GM12878 (cell line): ENCODE results near the gene C1orf74. TPM values are rescaled to one million over a fixed set of nuclear protein-coding genes. Genes with fewer than 3 reads are reported as not detected.

Source experiments
- ATF2 ChIP-seq: IDR thresholded peaks from 2 replicates; pipeline ENCODE4 v1.6.1; 2012; ENCODE audit warnings: low read length, inconsistent platforms
- BCL11A ChIP-seq: IDR thresholded peaks from 2 replicates; pipeline ENCODE4 v1.6.1; 2011; ENCODE audit warnings: low read depth, low read length
- BHLHE40 ChIP-seq, 2 experiments: fragments of 450-650 bp in 1 of 2; IDR thresholded peaks; 2 replicates each; pipeline ENCODE4 v1.6.1; 2011 to 2017; ENCODE audit warnings: low read depth in 2 of 2, borderline replicate concordance in 1 of 2, improper control_type of control experiment in 1 of 2, low read length in 1 of 2, mild to moderate bottlenecking in 1 of 2
- CBFB ChIP-seq: IDR thresholded peaks from 2 replicates; pipeline ENCODE4 v1.6.1; 2016; ENCODE audit warnings: antibody characterized with exemption, low read depth
- CREB1 ChIP-seq: IDR thresholded peaks from 2 replicates; pipeline ENCODE4 v1.6.1; 2012; ENCODE audit warnings: low read depth, mild to moderate bottlenecking, inconsistent platforms
- CREM ChIP-seq: IDR thresholded peaks from 2 replicates; pipeline ENCODE4 v1.6.1; 2014; ENCODE audit warnings: antibody characterized with exemption, low read depth
- FOXK2 ChIP-seq: fragments of 450-650 bp; IDR thresholded peaks from 2 replicates; pipeline ENCODE4 v1.6.1; 2017; ENCODE audit warnings: mild to moderate bottlenecking, moderate library complexity
- KLF5 ChIP-seq: fragments of 450-650 bp; IDR thresholded peaks from 2 replicates; pipeline ENCODE4 v1.6.1; 2014; ENCODE audit warnings: mild to moderate bottlenecking; ENCODE audit not compliant: partially characterized antibody
- MAX ChIP-seq: IDR thresholded peaks from 2 replicates; pipeline ENCODE4 v1.6.1; 2012; ENCODE audit warnings: low read depth, low read length, improper control_type of control experiment
- MEF2B ChIP-seq: fragments of 450-650 bp; IDR thresholded peaks from 2 replicates; pipeline ENCODE4 v1.6.1; 2018; ENCODE audit warnings: mild to moderate bottlenecking, moderate library complexity; ENCODE audit not compliant: partially characterized antibody, poor library complexity, severe bottlenecking
- MTA3 ChIP-seq: IDR thresholded peaks from 2 replicates; pipeline ENCODE4 v1.6.1; 2012; ENCODE audit warnings: low read length, inconsistent platforms, borderline replicate concordance
- NBN ChIP-seq: fragments of 450-650 bp; IDR thresholded peaks from 2 replicates; pipeline ENCODE4 v1.6.1; 2016
- NR2F1 ChIP-seq: fragments of 450-650 bp; conservative IDR thresholded peaks from 2 replicates; pipeline ENCODE4 v1.6.1; 2017; ENCODE audit warnings: mild to moderate bottlenecking
- SMARCA5 ChIP-seq: fragments of 450-650 bp; IDR thresholded peaks from 2 replicates; pipeline ENCODE4 v1.6.1; 2017; ENCODE audit warnings: mild to moderate bottlenecking
- SREBF1 ChIP-seq: IDR thresholded peaks from 2 replicates; pipeline ENCODE4 v1.6.1; 2012; ENCODE audit warnings: mild to moderate bottlenecking, low read length
- STAT3 ChIP-seq: IDR thresholded peaks from 2 replicates; pipeline ENCODE4 v1.6.1; 2011; ENCODE audit warnings: low read depth, low read length, improper control_type of control experiment
- TCF12 ChIP-seq: IDR thresholded peaks from 2 replicates; pipeline ENCODE4 v1.6.1; 2011; ENCODE audit warnings: low read depth, mild to moderate bottlenecking, low read length
- ZBED1 ChIP-seq: IDR thresholded peaks from 2 replicates; pipeline ENCODE4 v1.6.1; 2016; ENCODE audit warnings: borderline replicate concordance
- ZBTB4 ChIP-seq: fragments of 450-650 bp; formaldehyde crosslinking; IDR thresholded peaks from 2 replicates; pipeline ENCODE4 v1.4.0; 2022; ENCODE audit warnings: mild to moderate bottlenecking, moderate library complexity
- polyA plus RNA-seq, 11 experiments: library from polyadenylated mRNA; depleted of rRNA in 4 of 11; unstranded in 6 of 11; stranded (reverse) in 5 of 11; fragments of >200 nt; fragmentation: Nextera tagmentation in 4 of 11; fragmentation: Illumina TruSeq in 1 of 11; extraction: Ambion mirVana in 4 of 11; extraction: Trizol in 1 of 11; gene quantifications; 1 replicate in 1 of 11; 2 replicates in 10 of 11; pipeline versions ENCODE4 v1.2.1 to v1.2.3, GENCODE V29; 2011 to 2016; ENCODE audit warnings: inconsistent platforms in 2 of 11, missing spikeins in 2 of 11, low read depth in 1 of 11
- total RNA-seq, 4 experiments: library from RNA; depleted of rRNA in 3 of 4; stranded (reverse); fragments of >200 nt in 3 of 4; fragmentation: Illumina TruSeq in 1 of 4; extraction: Trizol in 1 of 4; gene quantifications; 2 replicates each; pipeline versions ENCODE4 v1.2.1 to v1.2.3, GENCODE V29; 2013 to 2021
- TF ChIP-seq, protein P1 (sequence below): fragments of 450-650 bp; formaldehyde crosslinking; IDR thresholded peaks from 2 replicates; pipeline ENCODE4 v1.5.0; 2022; ENCODE audit warnings: mild to moderate bottlenecking, missing genetic modification characterization

Gene C1orf74
- total and polyA plus RNA-seq, 10 of the 15 experiments (the other 5 are each of a cell fraction or from before 2014, with no cell fraction given) = 3.1 to 5.5 (median 3.6) TPM

DNA sequence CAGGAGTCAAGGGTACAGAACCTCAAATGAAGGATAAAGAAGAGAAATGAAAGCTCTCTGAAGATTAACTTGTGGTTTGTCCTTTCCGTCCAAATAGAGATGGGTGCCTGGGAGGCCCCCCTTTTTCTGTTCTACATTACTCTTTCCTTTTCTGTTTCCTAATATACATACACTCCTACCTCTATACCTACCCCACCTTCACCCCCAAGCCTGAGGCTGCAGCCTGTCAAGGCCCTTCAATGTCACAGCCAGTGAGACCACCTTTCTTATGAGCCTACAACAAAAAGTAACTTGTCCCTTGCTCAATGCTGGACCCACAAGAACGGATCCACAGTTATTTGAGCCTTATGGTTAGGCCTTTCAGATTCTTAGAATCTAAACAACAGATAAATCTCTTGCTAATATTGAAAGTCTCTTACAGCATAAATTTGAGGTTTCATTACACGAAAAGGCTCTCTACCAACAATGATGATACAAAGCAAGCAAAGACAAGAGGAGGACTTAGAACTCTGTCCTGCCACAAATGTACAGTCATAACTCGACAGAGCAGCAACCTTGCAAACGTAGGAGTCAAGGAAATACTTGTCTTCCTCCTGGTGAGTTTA is 32.6 kb downstream of the C1orf74 start (continued):
- TF ChIP-seq CREM (peak; percentile 93), TCF12 (0 out of 2 replicates have a peak, but pooled peaks have one; percentile 31), STAT3 (0 out of 2 replicates have a peak, but pooled peaks have one; percentile 32), KLF5 (no peak), MAX (0 out of 2 replicates have a peak, but pooled peaks have one; percentile 31), BCL11A (peak; percentile 81), MEF2B (peak; percentile 59), SMARCA5 (peak; percentile 22), MTA3 (peak; percentile 85; the same call in 1 of the 2 replicates), BHLHE40 (IDR thresholded peaks at IDR 0.05; ENCODE audit: borderline replicate concordance in 1 of 2, low read depth in 2 of 2, low read length in 1 of 2) (peak in 1 of 2 experiments; percentile 40; a peak in 2 of 4 replicates), ATF2 (peak; percentile 95), NR2F1 (peak; percentile 62; the same call in 1 of the 2 replicates), CBFB (peak; percentile 31; the same call in 1 of the 2 replicates), ZBTB4 (CRISPR knock-in tag) (no peak), FOXK2 (no peak), CREB1 (peak; percentile 77), NBN (peak; percentile 83; the same call in 1 of the 2 replicates), ZBED1 (peak; percentile 24; the same call in 1 of the 2 replicates), SREBF1 (no peak; the same call in 1 of the 2 replicates)
- TF ChIP-seq, protein P1, sequence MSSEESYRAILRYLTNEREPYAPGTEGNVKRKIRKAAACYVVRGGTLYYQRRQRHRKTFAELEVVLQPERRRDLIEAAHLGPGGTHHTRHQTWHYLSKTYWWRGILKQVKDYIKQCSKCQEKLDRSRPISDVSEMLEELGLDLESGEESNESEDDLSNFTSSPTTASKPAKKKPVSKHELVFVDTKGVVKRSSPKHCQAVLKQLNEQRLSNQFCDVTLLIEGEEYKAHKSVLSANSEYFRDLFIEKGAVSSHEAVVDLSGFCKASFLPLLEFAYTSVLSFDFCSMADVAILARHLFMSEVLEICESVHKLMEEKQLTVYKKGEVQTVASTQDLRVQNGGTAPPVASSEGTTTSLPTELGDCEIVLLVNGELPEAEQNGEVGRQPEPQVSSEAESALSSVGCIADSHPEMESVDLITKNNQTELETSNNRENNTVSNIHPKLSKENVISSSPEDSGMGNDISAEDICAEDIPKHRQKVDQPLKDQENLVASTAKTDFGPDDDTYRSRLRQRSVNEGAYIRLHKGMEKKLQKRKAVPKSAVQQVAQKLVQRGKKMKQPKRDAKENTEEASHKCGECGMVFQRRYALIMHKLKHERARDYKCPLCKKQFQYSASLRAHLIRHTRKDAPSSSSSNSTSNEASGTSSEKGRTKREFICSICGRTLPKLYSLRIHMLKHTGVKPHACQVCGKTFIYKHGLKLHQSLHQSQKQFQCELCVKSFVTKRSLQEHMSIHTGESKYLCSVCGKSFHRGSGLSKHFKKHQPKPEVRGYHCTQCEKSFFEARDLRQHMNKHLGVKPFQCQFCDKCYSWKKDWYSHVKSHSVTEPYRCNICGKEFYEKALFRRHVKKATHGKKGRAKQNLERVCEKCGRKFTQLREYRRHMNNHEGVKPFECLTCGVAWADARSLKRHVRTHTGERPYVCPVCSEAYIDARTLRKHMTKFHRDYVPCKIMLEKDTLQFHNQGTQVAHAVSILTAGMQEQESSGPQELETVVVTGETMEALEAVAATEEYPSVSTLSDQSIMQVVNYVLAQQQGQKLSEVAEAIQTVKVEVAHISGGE (CRISPR knock-in tag) = no peak
